Prostate gland (tissue), 2 donors: Measurements from ENCODE around the gene BCL2L11. TPM values are rescaled to one million over a fixed set of nuclear protein-coding genes. Genes with fewer than 3 reads are reported as not detected.

ENCODE experiments used
- DNase-seq: peaks from one replicate; pipeline ENCODE4 v3.0.0-alpha.2; 2019; ENCODE audit warnings: low spot score
- H3K27ac ChIP-seq, 2 donors: fragments of 200-600 bp; sonication (generic); 2 replicates each; pipeline ENCODE4 v1.5.1; 2017 to 2019
- H3K27me3 ChIP-seq: fragments of 200-600 bp; sonication (generic); replicated peaks from 2 replicates; pipeline ENCODE4 v1.5.1; 2019; ENCODE audit not compliant: insufficient read depth
- H3K36me3 ChIP-seq, 2 donors: fragments of 200-600 bp; sonication (generic); 1 replicate in 1 of 2; 2 replicates in 1 of 2; pipeline versions ENCODE4 v1.5.1 to v1.8.1; 2017 to 2019
- H3K4me1 ChIP-seq: fragments of 200-600 bp; sonication (generic); replicated peaks from 2 replicates; pipeline ENCODE4 v1.5.1; 2019
- H3K4me3 ChIP-seq, 2 donors: fragments of 200-600 bp; sonication (generic); 2 replicates each; pipeline ENCODE4 v1.5.1; 2017 to 2019
- H3K9me3 ChIP-seq: fragments of 200-600 bp; sonication (generic); 2 replicates; pipeline ENCODE4 v1.5.1; 2017
- CTCF ChIP-seq, 4 experiments: fragments of 200-600 bp in 2 of 4; fragments of 450-650 bp in 2 of 4; sonication (generic) in 2 of 4; IDR thresholded peaks; 1 replicate in 3 of 4; 2 replicates in 1 of 4; pipeline ENCODE4 v1.5.1; 2016 to 2019; ENCODE audit warnings: antibody characterized with exemption in 4 of 4, mild to moderate bottlenecking in 2 of 4, moderate library complexity in 2 of 4
- POLR2A ChIP-seq: fragments of 450-650 bp; IDR thresholded peaks from one replicate; pipeline ENCODE4 v1.6.1; 2016; ENCODE audit warnings: antibody characterized with exemption, mild to moderate bottlenecking
- POLR2AphosphoS5 ChIP-seq: sonication (generic); formaldehyde crosslinking; IDR thresholded peaks from one replicate; pipeline ENCODE4 v1.6.1; 2017; ENCODE audit warnings: antibody characterized with exemption
- WGBS: methylation state at CpG from one replicate; pipeline ENCODE4 v1.1.5; 2018; 5-methylcytosine and 5-hydroxymethylcytosine counted together
- intact Hi-C: fragments of 100-400 bp; cut with DNase I; formaldehyde crosslinking; loops from one replicate; pipeline ENCODE4 v1.14.2; 2022
- total RNA-seq, 2 donors: library from RNA; depleted of rRNA; stranded (reverse); fragments of >200 nt; gene quantifications; one replicate each; pipeline ENCODE4 v1.1.0, GENCODE V29; 2016

Gene BCL2L11
- total RNA-seq, 2 donors from 2014 or later: 28.3 to 55.3 TPM

GRCh38 chr2:111101592-111101991 is 19.1 kb upstream of the BCL2L11 start:
- no peak overlapping the region for H3K27ac ChIP-seq
- no peak overlapping the region for H3K4me3 ChIP-seq
- H3K36me3 ChIP-seq: no peaks in the 10 kb centered on the region
- 93% methylated on average over 2 of the region's 2 CpGs for WGBS
- DNase-seq: no peak
- no peaks in the 10 kb centered on the region for H3K4me1 ChIP-seq
- TF ChIP-seq CTCF (IDR thresholded peaks at IDR 0.05): no peak
- no peak for TF ChIP-seq POLR2AphosphoS5
- TF ChIP-seq POLR2A: no peak
- H3K9me3 ChIP-seq: no peaks in the 10 kb centered on the region
- no peaks in the 10 kb centered on the region for H3K27me3 ChIP-seq
- intact Hi-C loops: no loop called here

DNA sequence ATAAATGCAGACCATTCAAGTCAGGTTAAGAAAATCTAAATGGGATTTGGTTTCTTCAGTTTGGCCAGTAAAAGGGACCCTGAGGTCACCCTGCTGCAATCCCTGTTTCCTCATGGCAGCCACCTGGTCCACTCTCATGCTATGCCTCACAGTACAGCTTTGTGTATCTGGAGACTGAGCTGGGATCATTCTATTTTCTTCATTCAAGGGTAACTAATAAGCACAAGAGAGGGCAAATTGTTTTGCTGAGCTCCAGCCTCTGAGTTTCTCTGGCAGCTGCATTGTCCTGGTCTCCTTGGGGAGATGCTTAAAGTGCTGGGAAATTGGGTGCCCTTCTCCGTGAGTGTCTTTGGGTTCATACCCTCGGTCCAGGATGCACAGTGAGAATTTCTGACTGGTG is 18.5 kb upstream of the BCL2L11 start:
- intact Hi-C loops: no loop called here
- DNase-seq: no peak
- 90% methylated on average over 2 of the region's 2 CpGs for WGBS
- Histone ChIP-seq H3K27me3 (no peaks in the 10 kb centered on the region), H3K4me1 (no peaks in the 10 kb centered on the region), H3K36me3 (no peaks in the 10 kb centered on the region), H3K9me3 (no peaks in the 10 kb centered on the region), H3K4me3 (no peak overlapping the region), H3K27ac (no peak overlapping the region)
- TF ChIP-seq POLR2A (no peak), CTCF (IDR thresholded peaks at IDR 0.05) (no peak), POLR2AphosphoS5 (no peak)

GRCh38 chr2:111105926-111106325 is 14.8 kb upstream of the BCL2L11 start:
- TF ChIP-seq CTCF (IDR thresholded peaks at IDR 0.05) (no peak), POLR2AphosphoS5 (no peak), POLR2A (no peak)
- intact Hi-C loops: no loop called here
- Histone ChIP-seq H3K27me3 (peaks cover 4% of the 10 kb centered on the region), H3K36me3 (no peaks in the 10 kb centered on the region), H3K27ac (no peak overlapping the region), H3K9me3 (no peaks in the 10 kb centered on the region), H3K4me1 (no peaks in the 10 kb centered on the region), H3K4me3 (no peak overlapping the region)
- WGBS: 58% methylated on average over 2 of the region's 2 CpGs
- no peak for DNase-seq

- no peaks in the 10 kb centered on the region for H3K4me1 ChIP-seq
- H3K27ac ChIP-seq: no peak overlapping the region
- H3K27me3 ChIP-seq: peaks cover 4% of the 10 kb centered on the region
- TF ChIP-seq POLR2A (no peak), POLR2AphosphoS5 (no peak), CTCF (IDR thresholded peaks at IDR 0.05) (no peak)
- H3K36me3 ChIP-seq: no peaks in the 10 kb centered on the region
- intact Hi-C loops: no loop called here
- H3K9me3 ChIP-seq: no peaks in the 10 kb centered on the region
- WGBS: 97% methylated on average over 5 of the region's 5 CpGs
- no peak for DNase-seq
- H3K4me3 ChIP-seq: no peak overlapping the region
Observed at GRCh38 chr2:111106706-111107105, 14.0 kb upstream of the BCL2L11 start.

GRCh38 chr2:111108745-111109271 is 11.9 kb upstream of the BCL2L11 start:
- H3K27ac ChIP-seq: no peak overlapping the region
- peaks cover 4% of the 10 kb centered on the region for H3K27me3 ChIP-seq
- TF ChIP-seq CTCF (IDR thresholded peaks at IDR 0.05) (no peak), POLR2AphosphoS5 (no peak), POLR2A (no peak)
- intact Hi-C loops: no loop called here
- no peaks in the 10 kb centered on the region for H3K9me3 ChIP-seq
- H3K36me3 ChIP-seq: no peaks in the 10 kb centered on the region
- no peak overlapping the region for H3K4me3 ChIP-seq
- no peaks in the 10 kb centered on the region for H3K4me1 ChIP-seq
- 93% methylated on average over 2 of the region's 2 CpGs for WGBS
- DNase-seq: no peak
